OCI-LY3 (cell line): ENCODE results near the gene ZNF391.

Experiments
- EZH2phosphoT487 ChIP-seq: fragments of 200-600 bp; shearing (Covaris generic); IDR thresholded peaks from 2 replicates; pipeline ENCODE4 v1.6.1; 2018; ENCODE audit warnings: antibody characterized with exemption, mixed run types, low read depth
- TF ChIP-seq, protein P1 (sequence below): fragments of 200-600, 300-600 bp; sonication (generic); IDR thresholded peaks from 2 replicates; pipeline ENCODE4 v1.5.1; 2014; ENCODE audit warnings: antibody characterized with exemption, low read length, low read depth

DNA sequence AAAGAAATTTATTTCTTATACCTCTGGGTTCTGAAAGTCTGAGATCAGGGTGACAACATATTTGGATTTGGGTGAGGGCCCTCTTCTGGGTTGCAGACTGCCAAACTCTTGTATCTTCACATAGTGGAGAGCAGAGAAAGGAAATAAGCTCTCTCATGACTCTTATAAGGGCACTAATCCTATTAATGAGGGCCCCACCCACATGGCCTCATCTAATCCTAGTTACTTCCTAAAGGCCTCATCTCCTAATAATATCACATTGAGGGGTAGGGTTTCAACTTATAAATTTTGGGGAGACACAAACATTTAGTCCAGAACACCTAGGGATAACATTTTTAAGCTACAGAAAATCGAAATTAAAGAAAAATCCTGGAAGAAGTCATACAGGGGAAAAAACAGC lies 5.1 kb upstream of the ZNF391 start:
- TF ChIP-seq, protein P1, sequence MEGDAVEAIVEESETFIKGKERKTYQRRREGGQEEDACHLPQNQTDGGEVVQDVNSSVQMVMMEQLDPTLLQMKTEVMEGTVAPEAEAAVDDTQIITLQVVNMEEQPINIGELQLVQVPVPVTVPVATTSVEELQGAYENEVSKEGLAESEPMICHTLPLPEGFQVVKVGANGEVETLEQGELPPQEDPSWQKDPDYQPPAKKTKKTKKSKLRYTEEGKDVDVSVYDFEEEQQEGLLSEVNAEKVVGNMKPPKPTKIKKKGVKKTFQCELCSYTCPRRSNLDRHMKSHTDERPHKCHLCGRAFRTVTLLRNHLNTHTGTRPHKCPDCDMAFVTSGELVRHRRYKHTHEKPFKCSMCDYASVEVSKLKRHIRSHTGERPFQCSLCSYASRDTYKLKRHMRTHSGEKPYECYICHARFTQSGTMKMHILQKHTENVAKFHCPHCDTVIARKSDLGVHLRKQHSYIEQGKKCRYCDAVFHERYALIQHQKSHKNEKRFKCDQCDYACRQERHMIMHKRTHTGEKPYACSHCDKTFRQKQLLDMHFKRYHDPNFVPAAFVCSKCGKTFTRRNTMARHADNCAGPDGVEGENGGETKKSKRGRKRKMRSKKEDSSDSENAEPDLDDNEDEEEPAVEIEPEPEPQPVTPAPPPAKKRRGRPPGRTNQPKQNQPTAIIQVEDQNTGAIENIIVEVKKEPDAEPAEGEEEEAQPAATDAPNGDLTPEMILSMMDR, result no peak
- no peak for TF ChIP-seq EZH2phosphoT487
